ENCODE results near the gene IST1.

The IST1 gene

DNA sequence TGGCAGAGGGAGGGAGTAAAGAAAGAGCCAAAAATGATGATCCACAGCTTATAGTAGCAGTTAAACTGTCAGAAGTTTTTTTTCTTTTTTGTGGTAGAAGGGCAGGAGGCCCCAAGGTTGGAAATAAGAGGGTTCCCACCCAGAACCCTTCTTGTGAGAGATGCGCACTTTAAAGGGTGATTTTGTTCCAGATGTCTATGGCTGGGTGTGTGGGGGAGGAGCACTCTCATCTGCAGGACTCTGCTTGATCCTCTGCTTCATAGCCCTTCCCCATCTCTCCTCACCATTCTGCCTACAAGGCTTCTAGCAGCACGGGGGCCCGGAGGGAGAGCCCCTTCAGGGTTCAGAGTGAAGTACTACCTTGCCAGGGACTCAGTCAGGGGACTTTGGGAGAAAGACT is 43.2 kb upstream of the IST1 start:
- no peak overlapping the region for H3K4me3 ChIP-seq (ENCODE audit: low read length)
- no peak for DNase-seq (ENCODE audit: low read depth)
- TF ChIP-seq CTCF (IDR thresholded peaks at IDR 0.05; ENCODE audit: insufficient read depth, low read depth, low read length, missing control alignments): no peak

- DNase-seq (ENCODE audit: low read depth): no peak
- no peak for TF ChIP-seq CTCF (IDR thresholded peaks at IDR 0.05; ENCODE audit: insufficient read depth, low read depth, low read length, missing control alignments)
- H3K4me3 ChIP-seq (ENCODE audit: low read length): no peak overlapping the region
Measured at GRCh38 chr16:71852561-71852960, 42.8 kb upstream of the IST1 start.

GRCh38 chr16:71853413-71853812 is 41.9 kb upstream of the IST1 start:
- DNase-seq (ENCODE audit: low read depth): no peak
- TF ChIP-seq CTCF (IDR thresholded peaks at IDR 0.05; ENCODE audit: insufficient read depth, low read depth, low read length, missing control alignments): no peak

GRCh38 chr16:71854369-71854948 is 40.9 kb upstream of the IST1 start:
- no peak overlapping the region for H3K4me3 ChIP-seq (ENCODE audit: low read length)
- TF ChIP-seq CTCF (IDR thresholded peaks at IDR 0.05; ENCODE audit: insufficient read depth, low read depth, low read length, missing control alignments): no peak
- peak; percentile 17 for DNase-seq (ENCODE audit: low read depth)

More at GRCh38 chr16:71853413-71853812, 41.9 kb upstream of the IST1 start:
- H3K4me3 ChIP-seq (ENCODE audit: low read length): no peak overlapping the region

GRCh38 chr16:71855937-71856662 is 39.2 kb upstream of the IST1 start:
- DNase-seq (ENCODE audit: low read depth): no peak
- no peak overlapping the region for H3K4me3 ChIP-seq (ENCODE audit: low read length)
- TF ChIP-seq CTCF (IDR thresholded peaks at IDR 0.05; ENCODE audit: insufficient read depth, low read depth, low read length, missing control alignments): no peak

DNA sequence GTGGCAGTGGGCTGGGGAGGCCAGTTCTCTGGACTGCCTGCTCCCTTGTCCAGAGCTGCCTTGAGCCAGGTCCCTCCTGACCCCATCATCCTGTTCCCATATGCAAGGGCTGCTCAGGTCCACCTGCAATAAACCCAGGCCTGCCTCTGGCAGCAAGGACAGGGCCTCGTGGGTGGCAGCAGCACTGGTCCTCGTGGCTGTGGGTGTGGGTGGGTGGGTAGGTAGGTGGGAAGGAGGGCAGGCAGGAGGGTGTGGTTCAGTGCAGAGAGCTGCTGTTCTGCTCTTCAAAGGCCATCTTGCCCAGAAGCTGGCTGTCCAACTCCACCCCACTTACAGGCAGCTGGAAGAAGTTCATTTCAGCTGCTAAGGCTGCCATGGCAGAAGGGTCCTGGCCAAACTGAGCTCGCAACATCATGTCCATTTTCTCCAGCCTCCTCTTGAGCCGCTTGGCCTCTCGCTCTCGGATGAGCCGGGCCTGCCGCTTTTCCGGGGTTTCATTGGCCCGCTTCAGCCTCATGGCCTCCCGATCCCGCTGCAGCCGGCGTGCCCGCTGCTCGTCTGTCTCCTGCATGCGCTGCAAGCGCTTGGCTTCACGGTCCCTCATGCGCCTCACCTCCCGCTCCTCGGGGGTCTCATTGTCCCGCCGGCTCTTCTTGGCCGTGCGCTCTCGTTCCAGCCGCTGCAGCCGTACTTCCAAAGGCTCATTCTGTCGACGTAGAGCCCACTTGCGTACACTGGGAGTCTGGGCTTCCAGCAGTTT is 35.4 kb upstream of the IST1 start:
- no peak for DNase-seq (ENCODE audit: low read depth)
- no peak for TF ChIP-seq CTCF (IDR thresholded peaks at IDR 0.05; ENCODE audit: insufficient read depth, low read depth, low read length, missing control alignments)

More for the DNA sequence above, 35.4 kb upstream of the IST1 start:
- H3K4me3 ChIP-seq (ENCODE audit: low read length): no peak overlapping the region

Data from epithelial cell of esophagus (primary cell).